Sigmoid colon (tissue), 3 donors: ENCODE results near the gene CLCN2.

ENCODE experiments used
- CTCF ChIP-seq, 4 experiments: fragments of 450-650 bp in 3 of 4; fragments of 200-600 bp in 1 of 4; IDR thresholded peaks; one replicate each; pipeline ENCODE4 v1.5.1; 2016 to 2019; ENCODE audit warnings: antibody characterized with exemption in 4 of 4, mild to moderate bottlenecking in 3 of 4, moderate library complexity in 2 of 4
- POLR2A ChIP-seq, 2 donors: fragments of 450-650 bp; IDR thresholded peaks; one replicate each; pipeline ENCODE4 v1.6.1; 2016; ENCODE audit warnings: antibody characterized with exemption in 2 of 2, mild to moderate bottlenecking in 2 of 2, moderate library complexity in 2 of 2

- TF ChIP-seq CTCF (IDR thresholded peaks at IDR 0.05) (no peak), POLR2A (IDR thresholded peaks at IDR 0.05) (no peak)
Measured at GRCh38 chr3:184352897-184353545, 8.4 kb downstream of the CLCN2 start.
